Measurements from ENCODE around the gene NCAM1. TPM values are rescaled to one million over a fixed set of nuclear protein-coding genes. Genes with fewer than 3 reads are reported as not detected.

NCAM1 gene
- total and polyA plus RNA-seq, 2 donors from 2014 or later: 1.7 to 3.0 TPM

- H3K27me3 ChIP-seq (ENCODE audit: control insufficient read depth, insufficient read depth, low read length): no peaks in the 10 kb centered on the region
- no peaks in the 10 kb centered on the region for H3K36me3 ChIP-seq (ENCODE audit: control insufficient read depth in 2 of 3, insufficient read depth in 3 of 3, low read length in 3 of 3)
- H3K9ac ChIP-seq (ENCODE audit: low read length in 3 of 3): no peak overlapping the region
- FAIRE-seq (no peak), DNase-seq (no peak)
- intact Hi-C loops (cut with DNase I): no loop called here
- no peaks in the 10 kb centered on the region for H3K9me3 ChIP-seq (ENCODE audit: control insufficient read depth in 2 of 3, insufficient read depth in 1 of 3, low read length in 3 of 3)
- H3K27ac ChIP-seq (ENCODE audit: low read depth in 2 of 2, low read length in 2 of 2): no peak overlapping the region
- H3K4me1 ChIP-seq (ENCODE audit: control insufficient read depth in 2 of 3, insufficient read depth in 2 of 3, low read depth in 1 of 3, low read length in 3 of 3): peaks cover 0 to 2% (median 0%) of the 10 kb centered on the region in 3 donors
- TF ChIP-seq CTCF (IDR thresholded peaks at IDR 0.05; ENCODE audit: borderline replicate concordance, extremely low read depth, insufficient read depth): no peak
- no peak overlapping the region for H3K4me3 ChIP-seq (ENCODE audit: low read length in 3 of 3)
Measured at GRCh38 chr11:112999520-112999919, 38.3 kb downstream of the NCAM1 start.

GRCh38 chr11:113001709-113002108 is 40.5 kb downstream of the NCAM1 start:
- intact Hi-C loops (cut with DNase I): no loop called here
- FAIRE-seq: no peak
- Histone ChIP-seq H3K27ac (ENCODE audit: low read depth in 2 of 2, low read length in 2 of 2) (no peak overlapping the region), H3K36me3 (ENCODE audit: control insufficient read depth in 2 of 3, insufficient read depth in 3 of 3, low read length in 3 of 3) (no peaks in the 10 kb centered on the region), H3K4me1 (ENCODE audit: control insufficient read depth in 2 of 3, insufficient read depth in 2 of 3, low read depth in 1 of 3, low read length in 3 of 3) (peaks cover 0 to 2% (median 0%) of the 10 kb centered on the region in 3 donors), H3K27me3 (ENCODE audit: control insufficient read depth, insufficient read depth, low read length) (no peaks in the 10 kb centered on the region), H3K9me3 (ENCODE audit: control insufficient read depth in 2 of 3, insufficient read depth in 1 of 3, low read length in 3 of 3) (no peaks in the 10 kb centered on the region), H3K4me3 (ENCODE audit: low read length in 3 of 3) (no peak overlapping the region), H3K9ac (ENCODE audit: low read length in 3 of 3) (no peak overlapping the region)
- DNase-seq: no peak
- no peak for TF ChIP-seq CTCF (IDR thresholded peaks at IDR 0.05; ENCODE audit: borderline replicate concordance, extremely low read depth, insufficient read depth)

GRCh38 chr11:113006896-113007445 is 45.8 kb downstream of the NCAM1 start:
- TF ChIP-seq CTCF (IDR thresholded peaks at IDR 0.05; ENCODE audit: borderline replicate concordance, extremely low read depth, insufficient read depth): no peak
- intact Hi-C loops (cut with DNase I): no loop called here
- Histone ChIP-seq H3K27me3 (ENCODE audit: control insufficient read depth, insufficient read depth, low read length) (no peaks in the 10 kb centered on the region), H3K4me1 (ENCODE audit: control insufficient read depth in 2 of 3, insufficient read depth in 2 of 3, low read depth in 1 of 3, low read length in 3 of 3) (no peaks in the 10 kb centered on the region), H3K9me3 (ENCODE audit: control insufficient read depth in 2 of 3, insufficient read depth in 1 of 3, low read length in 3 of 3) (no peaks in the 10 kb centered on the region), H3K36me3 (ENCODE audit: control insufficient read depth in 2 of 3, insufficient read depth in 3 of 3, low read length in 3 of 3) (no peaks in the 10 kb centered on the region), H3K4me3 (ENCODE audit: low read length in 3 of 3) (no peak overlapping the region), H3K27ac (ENCODE audit: low read depth in 2 of 2, low read length in 2 of 2) (no peak overlapping the region), H3K9ac (ENCODE audit: low read length in 3 of 3) (no peak overlapping the region)
- no peak for FAIRE-seq
- no peak for DNase-seq
